Gastroesophageal sphincter (tissue), 3 donors: ENCODE data around the gene RNF208.

Source experiments
- CTCF ChIP-seq, 4 experiments: fragments of 200-600 bp in 2 of 4; fragments of 450-650 bp in 2 of 4; sonication (generic) in 1 of 4; IDR thresholded peaks; one replicate each; pipeline ENCODE4 v1.5.1; 2017 to 2019; ENCODE audit warnings: antibody characterized with exemption in 4 of 4, mild to moderate bottlenecking in 2 of 4, moderate library complexity in 2 of 4
- POLR2AphosphoS5 ChIP-seq: sonication (generic); formaldehyde crosslinking; IDR thresholded peaks from one replicate; pipeline ENCODE4 v1.6.1; 2017; ENCODE audit warnings: antibody characterized with exemption

DNA sequence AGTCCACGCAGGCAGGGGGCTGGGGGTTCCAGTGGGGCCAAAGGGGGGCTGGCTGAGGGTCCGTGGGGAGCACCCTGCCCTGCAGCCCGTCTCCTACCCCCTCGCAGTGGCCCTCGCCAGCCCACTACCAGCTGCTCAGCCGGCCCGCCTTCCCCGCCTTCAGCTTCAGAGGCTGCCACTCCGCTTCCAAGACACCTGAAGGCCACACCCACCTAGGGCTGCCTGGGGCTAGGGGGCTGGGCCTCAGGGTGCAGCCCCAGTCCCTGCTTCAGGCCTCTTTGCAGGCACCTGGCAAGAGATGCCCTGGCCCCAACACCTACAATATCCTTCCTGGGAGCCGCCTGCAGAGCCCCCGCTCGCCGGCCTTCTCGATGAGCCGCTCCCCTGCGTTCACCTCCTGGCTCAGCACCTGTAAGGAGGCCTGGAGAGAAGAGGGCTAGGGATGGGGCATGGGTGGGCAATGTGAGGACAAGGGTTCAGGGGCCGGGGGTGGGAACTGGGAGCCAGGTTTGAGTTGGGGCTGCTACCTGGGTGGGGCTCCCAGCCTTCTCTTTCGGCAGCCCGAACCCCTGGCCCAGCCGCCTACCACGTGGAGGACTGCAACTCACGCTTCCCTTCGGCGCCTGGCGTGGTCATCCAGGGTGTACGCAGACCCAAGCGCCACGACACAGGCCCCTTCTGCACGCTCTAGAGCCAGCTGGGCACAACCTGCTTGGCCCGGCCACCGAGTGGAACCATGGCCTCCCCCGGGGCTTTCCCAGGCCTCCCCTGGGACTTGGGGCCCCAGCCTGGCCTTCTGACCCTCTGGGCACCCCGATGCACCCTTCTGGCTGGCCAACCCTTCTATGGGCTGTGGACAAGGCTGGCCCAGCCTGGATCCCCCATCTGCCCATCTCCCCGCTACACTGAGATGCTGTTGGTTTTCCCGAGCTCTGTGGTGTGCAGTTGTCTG is 30.8 kb upstream of the RNF208 start:
- TF ChIP-seq CTCF (IDR thresholded peaks at IDR 0.05) (no peak), POLR2AphosphoS5 (no peak)
